Coronary artery (tissue), 2 donors: ENCODE results near the gene SERPINA10.

Experiments
- DNase-seq: peaks from one replicate; pipeline ENCODE4 v3.0.0-alpha.2; 2017; ENCODE audit warnings: low spot score
- H3K27ac ChIP-seq, 2 donors: fragments of 200-600 bp; sonication (generic); one replicate each; pipeline ENCODE4 v1.5.1; 2016 to 2019
- H3K4me3 ChIP-seq: fragments of 200-600 bp; sonication (generic); 2 replicates; pipeline ENCODE4 v1.5.1; 2016; ENCODE audit warnings: mild to moderate bottlenecking, moderate library complexity
- TF ChIP-seq, protein P1 (sequence below): fragments of 200-600 bp; sonication (generic); IDR thresholded peaks from one replicate; pipeline ENCODE4 v1.5.1; 2019; ENCODE audit warnings: antibody characterized with exemption

SERPINA10 gene

DNA sequence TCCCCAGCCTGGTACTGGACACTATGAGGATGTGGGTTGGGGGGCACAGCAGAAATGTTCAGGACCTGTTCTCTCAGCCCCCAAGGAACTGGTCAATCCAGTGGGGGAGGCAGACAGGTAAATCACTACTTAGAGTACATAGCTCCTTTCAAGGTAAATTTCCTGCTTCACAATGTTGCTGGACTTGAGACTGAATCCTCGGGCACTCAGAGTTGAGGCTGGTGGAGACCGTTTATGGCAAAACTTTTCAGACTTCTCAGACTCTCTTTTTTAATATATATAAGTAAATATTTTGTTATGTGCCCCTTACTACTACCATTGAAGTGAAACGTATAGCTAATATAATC, 483 bp upstream of the SERPINA10 start:
- no peak for DNase-seq
- Histone ChIP-seq H3K27ac (no peak overlapping the region), H3K4me3 (no peak overlapping the region)
- TF ChIP-seq, protein P1, sequence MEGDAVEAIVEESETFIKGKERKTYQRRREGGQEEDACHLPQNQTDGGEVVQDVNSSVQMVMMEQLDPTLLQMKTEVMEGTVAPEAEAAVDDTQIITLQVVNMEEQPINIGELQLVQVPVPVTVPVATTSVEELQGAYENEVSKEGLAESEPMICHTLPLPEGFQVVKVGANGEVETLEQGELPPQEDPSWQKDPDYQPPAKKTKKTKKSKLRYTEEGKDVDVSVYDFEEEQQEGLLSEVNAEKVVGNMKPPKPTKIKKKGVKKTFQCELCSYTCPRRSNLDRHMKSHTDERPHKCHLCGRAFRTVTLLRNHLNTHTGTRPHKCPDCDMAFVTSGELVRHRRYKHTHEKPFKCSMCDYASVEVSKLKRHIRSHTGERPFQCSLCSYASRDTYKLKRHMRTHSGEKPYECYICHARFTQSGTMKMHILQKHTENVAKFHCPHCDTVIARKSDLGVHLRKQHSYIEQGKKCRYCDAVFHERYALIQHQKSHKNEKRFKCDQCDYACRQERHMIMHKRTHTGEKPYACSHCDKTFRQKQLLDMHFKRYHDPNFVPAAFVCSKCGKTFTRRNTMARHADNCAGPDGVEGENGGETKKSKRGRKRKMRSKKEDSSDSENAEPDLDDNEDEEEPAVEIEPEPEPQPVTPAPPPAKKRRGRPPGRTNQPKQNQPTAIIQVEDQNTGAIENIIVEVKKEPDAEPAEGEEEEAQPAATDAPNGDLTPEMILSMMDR = no peak

DNA sequence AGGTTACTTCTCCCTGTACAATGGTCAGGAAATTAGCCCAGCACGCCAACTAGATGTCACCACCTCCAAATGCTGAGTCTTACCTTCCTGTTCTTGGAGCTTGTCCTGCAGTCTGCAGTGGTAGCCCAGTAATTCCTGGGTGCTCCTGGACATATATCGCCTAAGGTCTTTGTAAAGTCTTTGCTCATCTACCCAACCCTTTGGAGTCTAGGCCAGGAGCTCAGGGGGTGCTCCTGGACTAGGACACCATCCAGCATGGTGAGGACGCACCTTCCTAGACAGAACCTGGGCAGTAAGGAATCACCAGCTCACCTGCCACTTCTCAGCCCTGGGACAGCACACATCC, 569 bp downstream of the SERPINA10 start:
- TF ChIP-seq, protein P1 = no peak
- H3K4me3 ChIP-seq = no peak overlapping the region
- DNase-seq = no peak
- no peak overlapping the region for H3K27ac ChIP-seq

DNA sequence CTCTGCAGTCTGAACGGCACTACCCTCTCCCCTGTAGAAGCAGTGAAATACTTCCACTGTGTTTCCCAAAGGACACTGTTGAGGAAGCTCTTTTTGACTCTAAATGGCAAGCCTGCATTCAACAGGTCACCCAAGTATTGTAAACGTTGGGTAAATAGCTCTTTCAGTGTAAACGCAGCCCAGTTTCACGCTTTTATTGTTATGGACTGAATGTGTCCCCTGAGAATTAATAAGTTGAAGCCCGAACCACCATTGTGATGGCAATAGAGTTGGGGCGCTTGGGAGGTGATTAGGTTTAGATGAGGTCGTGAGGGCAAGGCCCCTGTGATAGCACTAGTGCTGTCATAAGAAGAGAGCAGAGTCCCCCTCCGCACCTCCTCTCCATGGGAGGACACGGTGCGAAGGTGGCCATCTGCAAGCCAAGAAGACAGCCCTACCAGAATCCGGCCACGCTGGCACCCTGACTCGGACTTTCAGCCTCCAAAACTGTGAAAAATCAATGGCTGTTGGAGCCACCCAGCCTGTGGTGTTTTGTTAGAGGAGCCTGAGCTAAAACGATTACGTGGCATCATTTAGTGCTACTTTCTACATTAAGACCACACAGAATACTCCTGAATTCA, 1.1 kb downstream of the SERPINA10 start:
- Histone ChIP-seq H3K27ac (no peak overlapping the region), H3K4me3 (no peak overlapping the region)
- TF ChIP-seq, protein P1 = no peak
- no peak for DNase-seq

DNA sequence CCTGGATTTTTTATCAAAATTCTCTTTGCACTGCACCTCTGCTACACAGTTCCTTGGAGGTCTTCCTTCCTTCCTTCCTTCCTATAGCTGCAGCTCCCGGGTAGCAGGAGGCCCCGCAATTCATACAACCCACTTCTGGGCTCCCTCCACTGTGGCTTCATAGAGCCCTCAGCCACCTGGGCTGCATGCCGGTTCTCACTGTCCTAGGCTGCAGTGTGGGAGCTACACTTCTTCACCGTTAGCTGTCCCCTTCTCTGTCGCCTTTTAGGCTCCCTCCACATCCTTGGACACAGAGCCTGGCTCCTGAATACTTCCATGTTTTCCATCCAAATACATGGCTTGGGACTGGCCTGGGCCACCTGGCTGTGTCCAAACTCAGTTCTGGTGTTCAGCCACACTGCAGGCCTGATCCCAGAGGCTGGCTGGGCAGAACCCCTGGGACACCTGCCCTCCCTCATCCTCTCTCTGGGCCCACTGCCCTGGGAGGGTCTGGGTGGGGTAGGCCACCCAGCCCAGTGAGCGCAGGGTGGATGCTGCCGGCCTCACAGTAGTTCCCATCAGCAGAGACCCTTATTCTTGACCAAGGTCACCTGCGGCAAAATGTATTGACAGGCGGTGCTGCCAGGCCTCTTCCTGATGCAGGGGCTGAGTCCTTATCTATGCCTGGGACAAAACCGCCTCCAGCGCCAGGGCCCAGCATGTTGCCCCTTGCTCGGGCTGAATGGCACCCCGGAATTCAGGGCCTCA, 1.7 kb downstream of the SERPINA10 start:
- Histone ChIP-seq H3K4me3 (no peak overlapping the region), H3K27ac (no peak overlapping the region)
- DNase-seq = no peak
- TF ChIP-seq, protein P1 = no peak

DNA sequence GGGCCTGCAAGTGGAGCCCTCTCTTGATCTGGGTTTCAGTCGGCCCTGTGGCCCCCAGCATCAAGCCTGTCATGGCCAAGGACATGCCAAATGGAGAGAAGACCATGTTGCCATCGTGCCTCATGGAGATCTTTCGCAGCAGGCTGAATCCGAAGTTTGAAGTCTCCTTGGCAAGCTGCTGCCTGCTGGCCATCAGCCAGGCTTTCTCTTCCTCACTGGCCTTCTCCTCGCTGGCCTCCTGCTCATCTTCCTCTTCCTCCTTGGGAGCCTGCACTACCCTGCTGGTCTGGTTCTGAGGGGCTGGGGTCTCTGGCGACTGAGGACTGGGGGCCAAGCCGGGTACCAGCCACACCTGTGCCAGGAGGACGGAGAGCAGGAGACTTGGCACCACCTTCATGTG, 2.9 kb downstream of the SERPINA10 start:
- H3K27ac ChIP-seq = no peak overlapping the region
- no peak for DNase-seq
- H3K4me3 ChIP-seq = no peak overlapping the region
- TF ChIP-seq, protein P1 = no peak

DNA sequence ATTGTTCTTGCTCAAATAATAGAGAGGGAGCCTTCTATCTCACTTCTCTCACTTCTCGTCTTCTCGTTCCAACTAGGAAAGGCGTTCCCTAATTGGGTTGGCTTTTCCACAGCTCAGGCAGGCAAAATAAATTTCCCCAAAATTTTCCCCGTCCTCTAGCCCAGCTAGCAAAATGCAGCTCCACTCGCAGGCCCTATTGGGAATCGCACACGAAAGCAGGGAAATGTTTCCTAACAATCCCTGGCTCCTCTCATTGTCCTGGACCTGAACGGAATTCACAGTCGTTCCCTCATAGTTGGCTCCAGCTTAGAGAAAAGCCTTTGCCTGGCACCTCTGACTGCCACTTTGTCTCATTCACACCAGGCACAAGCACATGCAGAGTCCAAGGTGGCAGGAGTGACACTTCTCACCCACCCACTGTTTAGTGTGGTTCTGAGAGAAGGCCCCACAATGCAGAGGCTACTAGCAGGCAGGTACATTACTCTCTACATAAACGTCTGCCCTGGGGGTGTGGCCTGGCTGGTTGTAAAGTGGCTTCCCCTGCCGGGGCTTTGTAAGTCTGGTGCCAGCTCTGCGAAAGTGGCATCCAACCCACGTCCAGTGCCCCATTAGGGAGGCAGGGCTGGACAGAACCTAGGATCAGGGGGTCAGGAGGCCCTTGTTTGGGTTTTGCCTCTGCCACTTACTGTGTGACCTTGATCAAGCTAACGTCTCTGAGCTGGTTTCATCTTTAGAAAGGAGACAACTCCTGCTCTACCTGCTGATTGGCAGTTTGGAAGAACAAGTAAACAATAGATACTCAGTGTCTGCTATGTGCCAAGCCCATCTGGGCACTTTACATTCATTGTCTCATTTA, 4.2 kb downstream of the SERPINA10 start:
- no peak overlapping the region for H3K4me3 ChIP-seq
- DNase-seq = no peak
- TF ChIP-seq, protein P1 = no peak
- H3K27ac ChIP-seq = no peak overlapping the region
